ENCODE data around the gene IFITM10. TPM values are rescaled to one million over a fixed set of nuclear protein-coding genes. Genes with fewer than 3 reads are reported as not detected.

IFITM10 gene
- total and polyA plus RNA-seq, 10 of the 15 experiments (the other 5 are each of a cell fraction or from before 2014, with no cell fraction given) = 0.04 to 0.27 TPM; not detected in 8

- SMC1A ChIA-PET (ENCODE audit: uncharacterized antibody, unreplicated experiment) = no interaction called here
- no TSS peak for BruUV-seq (replicated peaks)
- 24% methylated on average over 20 of the region's 25 CpGs for WGBS (ENCODE audit: insufficient coverage, insufficient replicate concordance, low lambda C conversion rate, missing lambda C conversion rate)
- Histone ChIP-seq H3K27me3 (replicated peaks in 1 of 2; ENCODE audit: control insufficient read depth in 2 of 2, insufficient read depth in 2 of 2, low read length in 1 of 2) (no peaks in the 10 kb centered on the region; a peak in 2 of 4 replicates), H3K4me1 (ENCODE audit: control insufficient read depth, insufficient read depth, low read length) (no peaks in the 10 kb centered on the region), H2AFZ (ENCODE audit: control insufficient read depth, low read depth, low read length) (no peak overlapping the region), H3K27ac (ENCODE audit: control insufficient read depth, insufficient read depth) (no peak overlapping the region), H3K9me3 (replicated peaks; ENCODE audit: control insufficient read depth, insufficient read depth, low read length) (no peaks in the 10 kb centered on the region), H3K36me3 (ENCODE audit: control insufficient read depth in 2 of 2, insufficient read depth in 2 of 2, low read length in 1 of 2) (no peaks in the 10 kb centered on the region), H3K79me2 (ENCODE audit: control insufficient read depth, insufficient read depth, low read length) (no peaks in the 10 kb centered on the region), H4K20me1 (ENCODE audit: control insufficient read depth, insufficient read depth) (no peaks in the 10 kb centered on the region), H3K4me3 (no peak overlapping the region), H3K4me2 (ENCODE audit: control insufficient read depth, insufficient read depth) (no peak overlapping the region), H3K9ac (ENCODE audit: control insufficient read depth, insufficient read depth, low read length) (no peak overlapping the region)
- peak; percentile 39 for ATAC-seq
- CTCF ChIA-PET = no interaction called here
- in situ Hi-C loops (cut with MboI) (no loop called here), intact Hi-C loops (cut with micrococcal nuclease; ENCODE audit: unreplicated experiment) (no loop called here)
- no peak for FAIRE-seq
- DNase-seq (ENCODE audit: low read depth, low spot score) = no peak
- RAD21 ChIA-PET (ENCODE audit: unreplicated experiment) = no interaction called here
- POLR2A ChIA-PET = no interaction called here
- TF ChIP-seq IRF4 (IDR thresholded peaks at IDR 0.05; ENCODE audit: low read depth, low read length) (no peak), STAT1 (conservative IDR thresholded peaks at IDR 0.05) (no peak), YY1 (IDR thresholded peaks at IDR 0.05; ENCODE audit: low read depth, low read length) (no peak)
- TF ChIP-seq, protein P1, sequence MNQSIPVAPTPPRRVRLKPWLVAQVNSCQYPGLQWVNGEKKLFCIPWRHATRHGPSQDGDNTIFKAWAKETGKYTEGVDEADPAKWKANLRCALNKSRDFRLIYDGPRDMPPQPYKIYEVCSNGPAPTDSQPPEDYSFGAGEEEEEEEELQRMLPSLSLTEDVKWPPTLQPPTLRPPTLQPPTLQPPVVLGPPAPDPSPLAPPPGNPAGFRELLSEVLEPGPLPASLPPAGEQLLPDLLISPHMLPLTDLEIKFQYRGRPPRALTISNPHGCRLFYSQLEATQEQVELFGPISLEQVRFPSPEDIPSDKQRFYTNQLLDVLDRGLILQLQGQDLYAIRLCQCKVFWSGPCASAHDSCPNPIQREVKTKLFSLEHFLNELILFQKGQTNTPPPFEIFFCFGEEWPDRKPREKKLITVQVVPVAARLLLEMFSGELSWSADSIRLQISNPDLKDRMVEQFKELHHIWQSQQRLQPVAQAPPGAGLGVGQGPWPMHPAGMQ (IDR thresholded peaks at IDR 0.05; ENCODE audit: borderline replicate concordance) = no peak
Observed at GRCh38 chr11:1780700-1781592, 30.6 kb upstream of the IFITM10 start.

All from GM12878 (cell line).